ENCODE measurements around the gene ZPLD1.

The ZPLD1 gene

DNA sequence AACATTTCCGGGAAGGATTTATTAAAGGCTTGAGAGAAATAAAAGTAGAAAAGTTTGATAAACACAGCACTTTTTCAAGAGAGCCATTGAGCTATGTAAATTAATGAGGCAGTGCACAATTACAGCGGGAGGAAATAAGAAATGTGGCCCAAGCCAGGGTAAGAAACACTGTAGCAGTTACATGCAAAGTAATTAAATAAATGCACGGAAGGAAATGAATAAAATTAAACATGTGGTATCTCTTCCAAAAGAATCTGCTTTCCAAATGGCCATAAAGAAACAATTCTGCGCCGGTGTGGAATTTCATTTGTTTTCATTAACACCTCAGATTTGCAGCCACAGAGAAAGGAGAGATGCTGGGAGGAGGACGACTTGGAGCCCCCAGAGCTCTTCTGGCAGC, 35.3 kb downstream of the ZPLD1 start:
- DNase-seq (ENCODE audit: low read depth), result no peak

DNA sequence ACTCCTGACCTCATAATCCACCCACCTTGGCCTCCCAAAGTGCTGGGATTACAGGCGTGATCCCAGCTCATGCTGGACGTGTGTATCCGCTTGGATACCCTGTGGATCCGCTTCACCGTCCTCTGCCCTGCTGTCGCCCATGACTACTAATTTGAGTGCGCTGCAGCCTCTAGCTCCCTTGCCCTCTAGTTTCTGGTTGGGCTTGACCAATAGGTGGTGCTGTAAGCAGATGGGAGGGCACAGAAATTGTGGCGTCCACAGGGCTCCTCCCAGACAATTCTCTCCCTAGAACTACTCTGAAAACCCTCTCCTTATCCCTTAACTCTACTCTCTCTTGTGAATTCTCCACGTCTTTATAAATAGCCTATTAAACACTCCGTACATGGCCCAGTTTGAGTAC, 36.2 kb downstream of the ZPLD1 start:
- DNase-seq (ENCODE audit: low read depth), result no peak

GRCh38 chr3:102471491-102471890, 36.7 kb downstream of the ZPLD1 start:
- DNase-seq (ENCODE audit: low read depth), result no peak

GRCh38 chr3:102473648-102474047, 38.8 kb downstream of the ZPLD1 start:
- no peak for DNase-seq (ENCODE audit: low read depth)

DNA sequence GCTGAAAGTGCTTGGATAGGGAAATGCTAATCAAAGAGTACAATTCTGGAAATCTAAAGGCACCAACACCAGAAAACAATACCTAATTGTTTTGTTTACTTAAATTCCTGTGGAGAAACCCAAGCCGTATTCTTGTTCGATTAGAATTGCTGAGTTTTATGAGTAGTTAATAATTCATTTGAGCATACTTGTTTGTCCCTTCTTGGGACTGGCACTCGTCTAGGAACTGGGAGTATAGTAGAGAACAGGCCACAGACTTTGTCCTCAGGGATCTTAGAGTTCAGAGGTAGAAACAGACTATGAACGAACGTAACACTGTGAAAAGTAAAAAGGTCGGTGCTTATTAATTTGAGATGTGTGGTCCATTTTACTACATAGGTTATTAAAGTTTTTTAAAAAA, 39.4 kb downstream of the ZPLD1 start:
- no peak for DNase-seq (ENCODE audit: low read depth)

- DNase-seq (ENCODE audit: low read depth), result no peak
These were observed 41.4 kb downstream of the ZPLD1 start for GRCh38 chr3:102476198-102476597.

- DNase-seq (ENCODE audit: low read depth), result no peak
These were observed 43.3 kb downstream of the ZPLD1 start for GRCh38 chr3:102478160-102478559.

GRCh38 chr3:102480139-102480538, 45.3 kb downstream of the ZPLD1 start:
- DNase-seq (ENCODE audit: low read depth), result no peak

GRCh38 chr3:102481050-102481449, 46.2 kb downstream of the ZPLD1 start:
- DNase-seq (ENCODE audit: low read depth), result no peak

- no peak for DNase-seq (ENCODE audit: low read depth)
These were observed 48.7 kb downstream of the ZPLD1 start for GRCh38 chr3:102483556-102483955.

GRCh38 chr3:102484363-102484762, 49.5 kb downstream of the ZPLD1 start:
- no peak for DNase-seq (ENCODE audit: low read depth)

DNA sequence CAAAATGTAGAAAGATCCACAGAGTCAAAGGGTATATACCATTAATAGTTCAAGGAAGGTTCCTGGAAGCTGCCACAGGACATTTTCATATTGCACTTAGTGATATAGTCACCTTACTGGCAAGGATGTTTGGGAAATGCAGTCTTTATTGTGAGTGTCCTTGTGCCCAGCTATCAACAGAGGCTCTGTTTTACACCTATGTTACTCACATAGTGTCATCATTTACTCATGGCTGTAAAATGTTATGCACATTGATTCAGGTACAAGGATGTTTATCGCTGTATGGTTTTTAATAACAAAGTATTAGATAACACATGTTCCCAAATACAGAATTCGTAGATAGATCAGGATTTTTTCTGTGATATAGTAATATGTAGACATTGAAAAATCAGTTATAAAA, 50.9 kb downstream of the ZPLD1 start:
- no peak for DNase-seq (ENCODE audit: low read depth)

DNA sequence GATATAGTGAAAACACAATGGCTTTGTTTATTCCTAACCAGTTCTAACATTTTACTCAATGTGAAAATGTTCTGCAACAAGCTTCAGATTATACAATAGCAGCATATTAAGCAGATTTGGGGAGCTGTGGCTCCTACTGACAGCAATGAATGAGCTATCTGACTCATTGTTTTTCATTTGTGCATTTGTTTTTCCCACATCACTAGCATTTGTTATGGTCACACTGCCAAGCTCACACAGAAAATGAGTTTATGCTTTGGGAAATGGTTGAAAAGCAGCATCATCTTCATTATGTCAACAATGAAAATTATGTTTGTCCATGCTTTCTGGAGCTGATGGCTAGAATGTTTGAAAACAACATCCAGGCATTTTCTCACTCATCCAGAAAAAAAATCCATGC, 53.5 kb downstream of the ZPLD1 start:
- no peak for DNase-seq (ENCODE audit: low read depth)

DNA sequence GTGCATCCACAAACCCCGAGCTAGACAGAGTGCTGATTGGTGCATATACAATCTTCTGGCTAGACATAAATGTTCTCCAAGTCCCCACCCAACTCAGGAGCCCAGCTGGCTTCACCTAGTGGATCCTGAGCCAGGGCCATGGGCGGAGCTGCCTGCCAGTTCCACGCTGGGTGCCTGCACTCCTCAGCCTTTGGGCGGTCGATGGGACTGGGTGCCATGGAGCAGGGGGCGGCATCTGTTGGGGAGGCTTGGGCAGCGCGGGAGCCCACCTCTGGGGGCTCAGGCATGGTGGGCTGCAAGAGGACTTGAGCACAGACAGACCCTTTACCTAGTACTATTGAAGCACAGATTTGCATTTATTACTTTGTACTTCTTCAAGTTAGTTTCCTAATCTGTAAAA, 57.5 kb downstream of the ZPLD1 start:
- DNase-seq (ENCODE audit: low read depth), result no peak

GRCh38 chr3:102497571-102497970, 62.8 kb downstream of the ZPLD1 start:
- DNase-seq (ENCODE audit: low read depth), result no peak

DNA sequence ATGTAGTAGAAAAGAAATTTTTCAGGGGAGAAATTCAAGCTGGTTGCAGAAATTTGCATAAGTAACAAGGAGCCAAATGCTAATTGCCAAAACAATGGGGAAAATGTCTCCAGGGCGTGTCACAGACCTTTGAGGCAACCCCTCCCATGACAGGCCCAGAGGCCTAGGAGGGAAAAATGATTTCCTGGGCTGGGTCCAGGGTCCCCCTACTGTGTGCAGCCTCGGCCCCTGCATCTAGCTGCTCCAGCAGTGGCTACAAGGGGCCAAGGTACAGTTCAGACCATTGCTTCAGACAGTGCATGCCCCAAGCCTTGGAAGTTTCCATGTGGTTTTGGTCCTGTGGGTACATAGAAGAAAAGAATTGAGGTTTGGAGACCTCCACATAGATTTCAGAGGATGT, 70.7 kb downstream of the ZPLD1 start:
- no peak for DNase-seq (ENCODE audit: low read depth)

GRCh38 chr3:102510663-102511062, 75.8 kb downstream of the ZPLD1 start:
- DNase-seq (ENCODE audit: low read depth), result no peak

DNA sequence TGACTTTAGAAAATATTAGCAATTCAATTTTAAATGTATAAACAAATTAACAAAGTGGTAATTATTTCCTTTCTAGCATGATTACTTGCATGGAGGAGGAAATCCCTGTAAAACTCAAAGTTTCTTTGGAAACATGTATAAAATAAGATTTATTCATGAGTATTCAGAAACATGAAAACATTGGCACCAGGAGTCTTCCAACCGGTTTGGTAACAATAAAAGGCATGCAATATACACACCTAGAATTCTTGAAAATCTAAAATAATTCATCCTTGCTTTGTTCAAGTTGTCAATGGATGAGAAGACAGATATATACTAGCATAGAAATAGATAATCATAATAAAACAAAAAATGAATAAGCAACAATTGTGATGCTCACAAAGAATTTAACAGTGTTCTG, 76.4 kb downstream of the ZPLD1 start:
- DNase-seq (ENCODE audit: low read depth), result no peak

- DNase-seq (ENCODE audit: low read depth), result no peak
These were observed 76.8 kb downstream of the ZPLD1 start for GRCh38 chr3:102511639-102512038.

GRCh38 chr3:102512734-102513504, 78.1 kb downstream of the ZPLD1 start:
- no peak for DNase-seq (ENCODE audit: low read depth)

DNA sequence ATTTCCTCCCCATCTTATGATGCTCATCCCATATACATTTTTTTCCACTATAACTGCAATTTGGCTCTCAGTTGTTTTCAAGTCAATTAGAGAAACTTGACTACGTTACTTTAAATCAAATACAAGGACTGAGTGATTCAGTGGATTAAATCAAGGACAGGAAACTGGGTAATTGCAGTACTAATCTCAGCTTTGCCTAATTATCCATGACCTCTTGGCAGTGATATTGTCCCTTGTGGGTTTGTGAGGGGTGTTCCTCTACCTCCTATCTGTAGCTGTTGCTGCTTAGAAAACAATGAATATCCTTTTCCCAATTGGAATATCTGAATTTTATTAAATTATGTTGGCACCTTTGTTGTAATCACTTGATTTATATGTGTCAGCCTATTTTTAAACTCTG, 79.4 kb downstream of the ZPLD1 start:
- no peak for DNase-seq (ENCODE audit: low read depth)

GRCh38 chr3:102521246-102521645, 86.4 kb downstream of the ZPLD1 start:
- DNase-seq (ENCODE audit: low read depth), result no peak

- no peak for DNase-seq (ENCODE audit: low read depth)
These were observed 90.8 kb downstream of the ZPLD1 start for GRCh38 chr3:102525624-102526023.

DNA sequence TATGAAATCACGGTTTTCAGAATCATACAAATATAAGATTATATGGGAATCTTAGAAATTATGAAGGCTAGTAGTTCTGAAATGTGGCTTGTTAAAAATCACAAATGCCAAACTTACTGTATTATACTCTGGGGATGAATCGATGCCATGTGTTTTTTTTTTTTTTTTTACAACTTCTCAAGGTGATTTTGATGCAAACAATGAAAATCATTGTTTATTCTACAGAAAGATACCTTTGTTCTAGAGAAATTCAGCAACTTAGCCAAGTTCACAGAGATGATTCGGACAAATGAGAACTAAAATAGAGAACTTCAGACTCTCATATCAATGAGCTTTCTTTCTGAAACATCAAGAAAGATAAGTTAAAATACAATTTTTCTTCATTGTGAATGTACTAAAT, 92.0 kb downstream of the ZPLD1 start:
- DNase-seq (ENCODE audit: low read depth), result no peak

- no peak for DNase-seq (ENCODE audit: low read depth)
These were observed 93.9 kb downstream of the ZPLD1 start for GRCh38 chr3:102528727-102529126.

Data from CMK (cell line).